ENCODE results near the gene PIK3C2G. TPM values are rescaled to one million over a fixed set of nuclear protein-coding genes. Genes with fewer than 3 reads are reported as not detected.

Gene PIK3C2G
- total RNA-seq, 1 experiment from 2014 or later, result not detected

- Histone ChIP-seq H3T11ph (ENCODE audit: low read length) (no peak overlapping the region), H2BK5ac (ENCODE audit: insufficient read length, low read length) (no peak overlapping the region), H4K91ac (ENCODE audit: insufficient read length, low read depth, low read length) (no peak overlapping the region), H2BK20ac (ENCODE audit: low read depth, low read length, poor library complexity, severe bottlenecking) (no peak overlapping the region), H2BK12ac (ENCODE audit: insufficient read length, low read depth, low read length) (no peak overlapping the region), H2BK15ac (ENCODE audit: low read depth, low read length) (no peak overlapping the region), H3K79me2 (ENCODE audit: insufficient read depth, low read length) (no peaks in the 10 kb centered on the region; the same call in 1 of the 2 replicates), H4K20me1 (ENCODE audit: control insufficient read depth, insufficient read depth, insufficient read length) (no peaks in the 10 kb centered on the region), H3K23me2 (ENCODE audit: insufficient read length, low read depth, low read length, poor library complexity, severe bottlenecking) (no peaks in the 10 kb centered on the region), H3K14ac (ENCODE audit: insufficient read depth, low read length) (no peak overlapping the region), H2AK5ac (ENCODE audit: insufficient read length, low read length) (no peak overlapping the region), H3K79me1 (ENCODE audit: insufficient read depth, low read depth, low read length, poor library complexity, severe bottlenecking) (no peaks in the 10 kb centered on the region), H3K27ac (ENCODE audit: insufficient read length, low read depth, low read length) (no peak overlapping the region), H2AFZ (ENCODE audit: low read length) (no peak overlapping the region), H4K8ac (replicated peaks; ENCODE audit: insufficient read length, low read depth, low read length) (no peak overlapping the region), H3K9me3 (ENCODE audit: control insufficient read depth, low read depth, low read length) (peaks cover 6% of the 10 kb centered on the region), H3K9ac (ENCODE audit: extremely low read depth, insufficient read length, low read length) (no peak overlapping the region), H3K56ac (ENCODE audit: insufficient read length, low read depth, low read length) (no peak overlapping the region), H3K4me2 (ENCODE audit: insufficient read depth, insufficient read length, low read length) (no peak overlapping the region), H3K23ac (ENCODE audit: insufficient read length, low read depth, low read length) (no peak overlapping the region), H3K27me3 (ENCODE audit: insufficient read depth, low read length) (no peaks in the 10 kb centered on the region), H3K18ac (ENCODE audit: insufficient read length, low read depth, low read length) (no peak overlapping the region), H3K4ac (ENCODE audit: low read depth, low read length) (no peak overlapping the region), H4K5ac (ENCODE audit: insufficient read length, low read depth, low read length) (no peak overlapping the region), H3K4me1 (ENCODE audit: insufficient read depth, low read length) (no peaks in the 10 kb centered on the region), H2BK120ac (ENCODE audit: low read depth, low read length, poor library complexity, severe bottlenecking) (no peak overlapping the region)
- peaks cover 5 to 20% (median 6%) of the 10 kb centered on the region in 3 experiments; a peak in 5 of 7 replicates for H3K36me3 Mint-ChIP-seq (ENCODE audit: insufficient read depth in 1 of 3, low read depth in 3 of 3)
- H3K27me3 Mint-ChIP-seq (ENCODE audit: low read depth), result no peaks in the 10 kb centered on the region
- H3K9me3 Mint-ChIP-seq, result peaks cover 11 to 20% of the 10 kb centered on the region in 2 experiments
- no CpG with 5 or more reads among the region's 2 CpGs for WGBS (ENCODE audit: extremely low coverage, insufficient read length, low lambda C conversion rate)
- no peaks in the 10 kb centered on the region for H3K4me1 Mint-ChIP-seq
- DNase-seq, result no peak
- no peak overlapping the region for H3K4me3 Mint-ChIP-seq
- no peak overlapping the region for H3K27ac Mint-ChIP-seq
- no peak for TF ChIP-seq CTCF (conservative IDR thresholded peaks at IDR 0.05)
Observed at GRCh38 chr12:18375583-18375982, 114.3 kb downstream of the PIK3C2G start.
